GM19099 (cell line): ENCODE measurements around the gene LTBP4.
A peak's percentile ranks its signal among the peaks of the same experiment; 100 is the strongest.

Source experiments
- POLR2A ChIP-seq: IDR thresholded peaks from 3 replicates; pipeline ENCODE4 v1.6.1; 2011; ENCODE audit warnings: low read depth; ENCODE audit not compliant: insufficient read length; ENCODE audit errors: extremely low read depth

Gene LTBP4

DNA sequence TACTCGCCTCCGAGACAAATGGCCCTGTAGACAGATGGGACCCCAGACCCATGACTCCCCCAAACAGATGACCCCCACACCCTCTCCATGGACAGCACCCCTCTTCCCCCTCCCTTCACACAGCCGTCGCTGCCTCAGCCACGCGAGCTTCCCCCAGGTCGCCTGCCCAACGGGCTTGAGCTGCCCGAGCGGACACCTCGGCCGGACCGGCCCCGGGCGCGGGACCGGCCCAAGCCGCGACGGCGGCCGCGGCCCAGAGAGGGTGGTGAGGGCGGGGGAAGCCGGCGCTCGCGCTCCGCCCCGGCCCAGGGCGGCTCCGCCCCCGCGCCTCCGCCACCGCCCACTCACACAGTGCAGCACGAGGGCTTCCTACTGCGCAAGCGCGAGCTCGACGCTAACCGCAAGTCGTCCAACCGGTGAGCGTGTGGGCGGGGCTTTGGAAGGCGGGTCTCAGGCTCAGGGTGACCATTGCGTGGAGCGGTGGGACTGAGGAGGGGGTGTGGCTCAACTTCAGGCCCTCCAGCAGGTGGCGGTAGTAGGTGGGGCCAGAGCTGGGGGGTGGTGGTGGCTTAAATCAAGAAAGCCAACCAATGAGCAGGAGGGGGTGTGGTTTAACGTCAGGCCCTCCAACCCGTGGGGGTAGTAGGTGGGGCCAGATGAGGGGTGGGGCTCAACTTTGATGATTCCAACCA is 30.7 kb upstream of the LTBP4 start:
- TF ChIP-seq POLR2A: no peak

- TF ChIP-seq POLR2A: no peak
Measured at GRCh38 chr19:40571005-40571318, 30.2 kb upstream of the LTBP4 start.

DNA sequence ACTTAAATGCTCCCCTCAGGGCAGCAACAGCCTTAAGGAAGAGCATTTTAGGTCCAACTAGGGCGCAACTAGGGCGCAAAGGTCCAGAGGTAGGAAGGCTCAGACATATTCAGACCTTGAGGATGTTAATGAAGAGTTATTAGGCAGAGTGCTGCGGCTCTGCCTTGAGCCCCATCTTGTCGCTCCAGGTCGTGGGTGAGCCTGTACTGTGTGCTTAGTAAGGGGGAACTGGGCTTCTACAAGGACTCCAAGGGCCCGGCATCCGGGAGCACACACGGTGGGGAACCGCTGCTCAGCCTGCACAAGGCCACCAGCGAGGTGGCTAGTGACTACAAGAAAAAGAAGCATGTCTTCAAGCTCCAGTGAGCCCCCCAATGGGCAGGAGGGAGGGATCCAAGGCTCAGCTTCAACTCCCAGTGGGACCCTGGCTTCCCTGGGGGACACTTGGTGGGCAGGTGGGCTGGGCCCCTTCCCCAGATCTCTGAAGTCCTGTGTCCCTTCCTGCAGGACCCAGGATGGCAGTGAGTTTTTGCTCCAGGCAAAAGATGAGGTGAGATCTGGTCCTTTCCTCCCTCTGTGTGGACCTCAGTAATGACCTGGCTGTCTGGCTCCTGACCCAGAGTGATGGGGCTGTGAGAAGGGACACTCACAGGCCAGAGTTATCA is 29.2 kb upstream of the LTBP4 start:
- no peak for TF ChIP-seq POLR2A

DNA sequence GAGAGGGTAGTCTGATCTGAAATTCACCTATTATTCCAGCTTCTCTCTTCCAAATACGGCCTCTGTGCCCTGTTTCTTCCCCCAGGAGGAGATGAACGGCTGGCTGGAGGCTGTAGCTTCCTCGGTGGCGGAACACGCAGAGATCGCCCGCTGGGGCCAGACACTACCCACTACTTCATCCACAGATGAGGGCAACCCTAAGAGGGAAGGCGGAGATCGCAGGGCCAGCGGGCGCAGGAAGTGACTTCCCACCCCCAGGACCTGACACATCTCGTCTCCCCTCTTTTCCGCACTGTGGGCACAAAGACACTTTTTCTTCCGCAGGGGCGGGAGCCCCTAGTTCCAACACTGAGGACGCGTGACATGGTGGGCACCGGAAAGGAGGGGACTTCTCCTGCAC is 25.8 kb upstream of the LTBP4 start:
- TF ChIP-seq POLR2A: no peak

- no peak for TF ChIP-seq POLR2A
Measured at GRCh38 chr19:40576151-40576584, 25.0 kb upstream of the LTBP4 start.

DNA sequence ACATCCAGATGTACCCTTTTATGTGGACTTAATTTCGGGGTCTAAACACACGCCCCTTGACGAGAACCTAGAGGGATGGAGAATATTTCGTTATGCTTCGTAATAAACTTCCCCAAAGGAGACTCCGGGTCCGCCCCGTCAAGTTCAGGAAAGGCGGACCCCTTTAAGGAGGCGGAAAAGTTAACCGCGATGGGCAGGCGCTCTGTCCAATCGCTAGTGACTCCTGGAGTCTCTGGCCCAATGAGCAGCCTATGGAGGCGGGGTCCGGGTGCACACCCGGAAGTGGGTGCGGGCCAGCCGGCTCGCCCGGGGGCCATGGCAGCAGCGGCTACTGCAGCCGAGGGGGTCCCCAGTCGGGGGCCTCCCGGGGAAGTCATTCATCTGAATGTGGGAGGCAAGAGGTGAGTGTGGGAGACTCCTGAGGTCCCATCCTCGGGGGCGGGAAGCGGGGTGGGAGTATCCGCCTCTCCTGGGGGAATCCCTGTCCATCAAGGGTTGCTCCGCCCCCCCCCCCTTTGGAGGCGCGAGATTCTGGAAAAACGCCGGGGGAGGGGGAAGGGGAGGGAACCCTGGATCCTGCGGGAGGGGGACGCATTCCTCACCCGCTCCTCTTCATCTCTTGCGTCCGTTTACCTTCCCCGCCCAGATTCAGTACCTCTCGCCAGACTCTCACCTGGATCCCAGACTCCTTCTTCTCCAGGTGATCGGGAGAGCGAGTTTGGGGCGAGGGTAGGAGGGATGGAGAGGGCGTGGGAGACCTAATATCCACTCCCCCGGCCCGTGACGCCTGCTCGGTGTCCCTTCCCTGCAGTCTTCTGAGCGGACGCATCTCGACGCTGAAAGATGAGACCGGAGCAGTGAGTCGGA is 24.4 kb upstream of the LTBP4 start, which contains the start of gene SHKBP1:
TSS of gene SHKBP1 (plus strand) at position 289 of the 867 bp plus-strand sequence. CDS start at position 316, 27 bp downstream.
- TF ChIP-seq POLR2A: peak; percentile 76

DNA sequence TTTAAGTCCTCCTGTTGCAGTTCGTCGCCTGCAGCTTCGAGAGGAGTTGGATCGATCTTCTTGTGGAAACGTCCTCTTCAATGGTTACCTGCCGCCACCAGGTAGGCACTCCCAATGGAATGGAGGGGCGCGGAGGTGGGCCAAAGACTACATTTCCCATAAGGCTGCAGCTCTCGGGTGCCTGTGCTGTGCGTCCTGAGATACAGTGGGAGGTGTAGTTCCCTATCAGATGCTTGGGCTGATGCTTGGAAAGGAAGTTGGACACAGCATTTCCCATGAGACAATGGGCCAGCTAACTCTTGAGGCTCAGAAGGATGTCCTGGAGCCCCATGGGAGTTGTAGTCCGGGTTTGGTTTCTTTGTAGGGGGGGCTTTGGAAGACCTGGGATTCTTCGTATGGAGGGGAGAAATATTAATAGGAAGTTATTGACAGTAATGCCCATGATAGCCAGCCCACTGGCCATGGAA is 22.7 kb upstream of the LTBP4 start:
- no peak for TF ChIP-seq POLR2A

DNA sequence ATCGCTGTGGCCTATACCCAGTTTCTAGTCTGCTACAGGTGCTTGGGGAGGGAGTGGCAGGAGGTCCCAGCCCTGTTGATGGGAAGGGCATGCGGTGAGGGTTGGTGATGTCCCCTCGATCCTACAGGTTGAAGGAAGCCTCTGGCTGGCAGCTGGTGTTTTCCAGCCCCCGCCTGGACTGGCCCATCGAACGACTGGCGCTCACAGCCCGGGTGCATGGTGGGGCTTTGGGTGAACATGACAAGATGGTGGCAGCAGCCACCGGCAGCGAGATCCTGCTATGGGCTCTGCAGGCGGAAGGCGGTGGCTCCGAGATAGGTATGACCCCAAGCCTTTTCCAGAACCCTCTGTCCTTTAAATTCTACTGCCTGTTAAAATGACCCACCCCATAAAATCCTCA is 20.6 kb upstream of the LTBP4 start:
- TF ChIP-seq POLR2A: no peak

- no peak for TF ChIP-seq POLR2A
Measured at GRCh38 chr19:40581531-40581930, 19.6 kb upstream of the LTBP4 start.

- TF ChIP-seq POLR2A: no peak
Measured at GRCh38 chr19:40582467-40582866, 18.7 kb upstream of the LTBP4 start.

- TF ChIP-seq POLR2A: no peak
Measured at GRCh38 chr19:40583283-40583682, 17.9 kb upstream of the LTBP4 start.

DNA sequence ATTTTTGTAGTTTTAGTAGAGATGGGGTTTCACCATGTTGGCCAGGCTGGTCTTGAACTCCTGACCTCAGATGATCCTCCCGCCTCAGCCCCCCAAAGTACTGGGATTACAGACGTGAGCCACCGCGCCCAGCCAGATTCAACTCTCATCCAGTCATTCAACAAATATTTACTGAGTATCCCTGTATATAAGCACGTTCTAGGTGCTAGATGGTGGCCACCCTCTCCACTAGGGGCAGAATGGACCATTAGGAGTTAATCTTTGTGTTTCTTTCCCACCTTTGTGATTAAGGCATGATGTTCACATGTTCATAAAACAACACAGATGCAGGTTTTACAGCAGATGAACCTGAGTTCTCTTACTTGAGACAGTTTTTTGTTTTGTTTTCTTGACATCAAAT is 17.2 kb upstream of the LTBP4 start:
- no peak for TF ChIP-seq POLR2A

DNA sequence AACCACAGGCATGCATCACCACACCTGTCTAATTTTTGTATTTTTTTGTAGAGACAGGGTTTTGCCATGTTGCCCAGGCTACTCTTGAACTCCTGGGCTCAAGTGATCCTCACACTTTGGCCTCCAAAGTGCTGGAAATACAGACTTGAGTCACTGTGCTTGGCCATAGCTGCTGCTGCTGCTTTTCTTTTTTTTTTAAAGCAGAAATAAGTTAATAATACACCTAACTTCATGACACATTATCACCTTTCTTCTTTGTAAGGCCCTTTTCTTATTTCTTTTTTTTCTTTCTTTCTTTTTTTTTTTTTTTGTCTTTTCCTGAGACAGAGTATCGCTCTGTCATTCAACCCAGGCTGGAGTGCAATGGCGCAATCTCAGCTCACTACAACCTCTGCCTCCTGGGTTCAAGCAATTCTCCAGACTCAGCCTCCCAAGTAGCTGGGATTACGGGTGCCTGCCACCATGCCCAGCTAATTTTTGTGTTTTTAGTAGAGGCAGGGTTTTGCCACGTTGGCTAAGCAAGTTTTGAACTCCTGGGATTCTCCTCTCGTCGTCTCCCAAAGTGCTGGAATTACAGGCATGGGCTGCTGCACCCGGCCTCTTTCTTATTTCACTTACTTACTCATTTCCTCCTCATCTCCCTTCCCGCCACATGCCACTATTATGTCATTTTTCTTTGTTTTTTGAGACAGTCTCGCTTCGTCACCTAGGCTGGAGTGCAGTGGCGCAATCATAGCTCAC is 15.8 kb upstream of the LTBP4 start:
- TF ChIP-seq POLR2A: no peak

GRCh38 chr19:40585982-40586422 is 15.2 kb upstream of the LTBP4 start:
- no peak for TF ChIP-seq POLR2A

- TF ChIP-seq POLR2A: no peak
Measured at GRCh38 chr19:40586611-40587010, 14.6 kb upstream of the LTBP4 start.
